Activated CD4-positive, CD25-positive, alpha-beta regulatory T cell (primary cell): Measurements from ENCODE around the gene UVRAG.
"Not testable (repeated sequence)": the region's sequence is repeated elsewhere in the genome, so short reads cannot be mapped to it uniquely, and the experiment has no call there.

Source experiments
- DNase-seq, 4 experiments: peaks; one replicate each; lab custom pipeline; 2025; lab: John Stamatoyannopoulos, UW

Gene UVRAG

DNA sequence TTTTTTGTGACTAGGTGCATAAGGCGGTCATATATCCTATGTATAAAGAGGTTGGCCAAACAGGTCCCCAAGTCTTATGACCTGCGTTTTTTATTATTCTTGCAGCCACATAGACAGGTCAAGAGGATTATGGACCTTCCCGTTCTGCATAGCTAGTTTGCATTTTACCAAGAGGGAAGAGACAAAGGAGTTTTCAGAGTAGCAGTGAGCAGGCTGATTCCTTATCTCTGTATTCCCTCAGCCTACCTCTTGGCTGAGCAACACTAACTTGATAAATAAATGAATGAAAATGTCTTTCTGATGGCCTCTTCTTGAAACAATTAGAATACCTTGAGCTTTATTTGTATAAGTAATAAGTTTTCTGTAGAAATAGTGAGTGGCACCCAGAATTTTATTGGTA lies 210.8 kb downstream of the UVRAG start:
- DNase-seq: no peak

DNA sequence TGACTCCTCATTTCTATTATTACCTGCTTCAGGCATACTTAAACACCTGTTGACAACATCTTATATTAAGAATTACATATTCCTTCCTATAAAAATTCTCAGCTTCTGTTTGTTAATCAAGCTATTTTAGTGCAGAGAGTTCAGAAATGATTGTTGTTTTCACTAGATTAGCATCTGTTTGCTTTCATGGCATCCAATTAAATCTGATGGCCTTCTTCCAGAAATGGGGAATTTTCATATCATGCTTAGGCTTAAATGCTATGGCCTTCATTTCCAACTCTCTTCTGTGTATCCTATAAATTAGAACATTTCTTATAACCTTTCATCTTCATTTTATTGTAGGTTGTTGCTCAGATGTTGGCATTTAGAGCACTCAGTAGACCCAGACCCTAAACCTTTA lies 211.3 kb downstream of the UVRAG start:
- no peak for DNase-seq

DNA sequence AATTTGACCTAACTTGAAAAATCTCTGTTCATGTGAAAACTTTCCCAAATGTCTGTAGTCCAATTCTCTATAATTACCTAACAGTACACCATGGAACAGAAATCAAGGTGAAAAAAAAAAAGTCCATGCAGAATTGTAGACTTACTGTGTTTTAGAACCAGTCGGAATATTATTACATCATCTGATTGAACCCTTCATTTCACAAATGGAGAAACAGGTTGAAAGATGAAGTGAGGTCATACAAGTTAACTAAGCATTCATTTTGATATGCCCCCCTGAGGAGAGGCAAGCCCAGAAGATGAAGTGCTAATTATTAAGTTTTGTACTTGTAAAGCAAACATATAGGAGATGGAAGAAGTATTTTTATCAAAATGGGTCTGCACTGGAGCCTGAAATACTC lies 211.9 kb downstream of the UVRAG start:
- no peak for DNase-seq

DNA sequence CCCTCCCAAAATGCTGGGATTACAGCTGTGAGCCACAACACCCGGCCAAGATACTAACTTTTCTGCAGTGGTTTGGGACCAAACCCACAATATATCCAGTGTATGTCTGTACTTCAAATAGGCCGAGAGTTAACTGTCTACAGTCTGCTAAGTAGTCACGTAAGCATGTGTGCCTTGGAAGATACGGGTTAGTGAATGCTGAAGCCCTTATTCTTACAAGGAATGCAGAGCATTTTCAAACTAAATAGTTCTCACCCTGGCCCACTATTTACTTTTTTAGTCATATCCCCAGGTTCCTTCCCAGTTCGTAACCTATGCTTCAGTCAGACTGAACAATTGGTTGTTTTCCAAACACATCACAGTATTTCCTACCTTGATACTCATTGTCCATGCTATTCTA lies 215.3 kb downstream of the UVRAG start:
- no peak for DNase-seq

DNA sequence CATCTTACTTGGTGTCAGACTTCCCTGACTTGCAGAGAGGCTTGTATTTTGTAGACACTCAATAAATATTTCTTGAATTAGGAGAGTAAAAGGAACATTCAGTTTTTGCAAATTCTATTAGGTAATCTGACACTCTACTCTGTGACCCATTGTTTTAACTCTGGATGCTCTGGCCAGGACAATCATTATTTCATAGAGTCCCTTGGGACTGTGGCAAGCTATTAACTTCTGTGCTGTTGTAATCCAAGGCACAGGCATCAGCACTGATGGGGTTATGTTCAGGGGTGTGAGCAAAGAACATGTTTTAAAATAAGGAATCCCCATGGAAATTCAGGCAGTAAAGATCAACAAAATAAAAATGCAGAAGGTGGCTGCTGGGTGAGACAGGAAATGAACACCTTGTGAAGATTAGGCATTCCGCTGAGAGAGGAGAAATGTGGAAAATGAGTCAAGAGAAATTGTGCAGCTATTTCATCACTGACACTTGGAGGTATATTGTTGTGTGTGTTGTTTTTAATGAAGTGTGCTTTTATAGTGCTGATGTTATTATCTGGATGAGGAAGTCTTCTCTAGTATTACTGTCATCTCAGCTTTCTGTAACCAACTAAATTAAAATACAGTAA lies 216.1 kb downstream of the UVRAG start:
- DNase-seq: no peak

DNA sequence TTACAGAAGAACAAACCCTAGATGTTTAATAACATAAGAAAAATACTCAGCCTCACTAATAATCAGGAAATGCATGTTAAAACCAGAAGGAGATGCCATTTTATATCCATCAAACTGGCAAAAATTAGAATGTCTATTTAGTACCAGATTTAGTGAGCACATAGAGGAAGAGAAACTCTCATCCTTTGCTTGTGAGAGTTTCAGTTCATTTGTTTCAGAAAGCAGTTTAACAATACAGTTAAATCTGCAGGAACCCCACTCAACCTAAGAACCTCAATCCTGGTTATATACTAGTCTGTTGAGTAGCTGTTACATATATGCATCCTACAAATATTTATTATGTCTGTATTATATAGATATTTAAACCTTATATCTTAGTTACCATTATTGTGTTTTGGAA lies 218.7 kb downstream of the UVRAG start:
- DNase-seq: no peak

DNA sequence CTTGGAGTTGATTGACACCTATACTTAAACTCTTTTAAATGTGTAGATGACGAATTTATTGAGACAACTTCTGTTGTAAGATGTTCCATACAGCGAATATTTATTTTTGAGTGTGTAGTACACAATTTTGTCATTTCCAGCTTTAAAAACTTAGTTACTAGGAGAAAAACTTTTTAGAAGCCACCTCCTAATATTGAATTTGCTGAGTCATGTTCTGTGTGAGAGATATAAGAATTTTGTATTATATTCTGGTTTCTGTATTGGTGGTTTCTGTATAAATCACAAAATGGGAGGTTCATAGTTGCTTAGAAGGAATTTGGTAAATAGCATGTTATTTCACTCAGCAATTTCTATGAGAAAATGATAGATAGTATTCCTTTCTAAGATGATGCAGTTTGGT lies 220.0 kb downstream of the UVRAG start:
- DNase-seq: no peak

DNA sequence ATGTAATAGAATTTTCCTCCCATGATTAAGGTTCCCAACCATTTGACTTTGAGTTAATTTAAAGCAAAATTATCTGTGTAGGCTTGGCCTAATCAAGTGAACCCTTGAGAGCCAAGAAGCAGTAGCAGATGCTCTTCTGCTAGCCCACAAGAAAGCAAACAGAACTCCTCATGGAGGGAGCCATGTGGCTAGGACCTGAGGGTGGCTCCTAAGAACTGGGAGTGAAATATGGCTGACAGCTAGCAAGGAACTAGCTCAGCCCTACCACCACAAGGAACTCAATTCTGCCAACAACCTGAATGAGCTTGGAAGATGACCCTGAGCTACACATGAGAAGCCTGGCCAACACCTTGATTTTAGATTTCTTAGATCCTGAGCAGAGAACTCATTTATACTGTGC lies 223.6 kb downstream of the UVRAG start:
- DNase-seq: no peak

DNA sequence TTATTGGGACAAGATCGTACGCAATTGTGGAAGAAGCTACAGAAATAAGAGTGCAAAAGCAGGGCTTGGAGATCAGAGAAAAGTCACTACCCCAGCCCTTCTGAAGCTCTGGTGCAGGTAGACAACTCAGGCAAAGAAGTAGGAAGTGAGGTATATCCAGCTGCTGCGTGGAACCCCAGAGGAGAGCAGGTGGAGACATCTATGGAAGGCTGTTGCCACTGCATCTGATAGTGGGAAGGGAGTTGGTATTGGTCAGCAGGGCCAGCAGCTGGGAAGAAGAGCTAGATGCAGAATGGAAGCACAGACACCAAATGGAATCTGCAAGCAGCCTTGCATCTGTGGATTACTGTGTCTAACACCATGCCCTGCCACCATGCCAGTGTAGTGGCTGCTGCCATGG lies 226.2 kb downstream of the UVRAG start:
- DNase-seq: no peak

DNA sequence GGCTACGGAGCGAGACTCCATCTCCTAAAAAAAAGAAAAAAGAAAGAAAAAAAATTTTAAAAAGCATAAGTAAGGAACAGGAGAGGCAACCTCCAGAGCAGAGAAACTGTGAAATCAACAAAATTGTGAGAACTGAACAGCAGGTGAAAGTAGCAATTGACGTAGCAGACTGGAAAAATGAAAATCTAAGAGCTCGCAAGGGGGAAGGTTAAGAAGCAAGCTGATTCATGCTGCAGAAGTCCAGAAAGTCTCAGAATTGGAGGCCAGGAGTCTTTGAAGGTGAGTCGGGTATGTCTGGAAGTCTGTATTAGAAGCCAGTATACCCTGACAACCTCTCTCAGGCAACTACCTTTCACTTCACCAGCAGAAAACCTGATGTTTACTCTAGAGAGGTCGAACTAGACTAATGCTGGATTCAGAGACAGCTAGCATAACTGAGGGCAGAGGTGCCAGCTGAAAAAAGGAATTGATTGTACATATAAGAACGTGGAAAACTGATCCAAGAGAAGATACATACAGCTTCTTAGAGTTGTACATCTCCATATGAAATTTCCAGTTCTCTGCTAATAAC lies 229.8 kb downstream of the UVRAG start:
- no peak for DNase-seq

DNA sequence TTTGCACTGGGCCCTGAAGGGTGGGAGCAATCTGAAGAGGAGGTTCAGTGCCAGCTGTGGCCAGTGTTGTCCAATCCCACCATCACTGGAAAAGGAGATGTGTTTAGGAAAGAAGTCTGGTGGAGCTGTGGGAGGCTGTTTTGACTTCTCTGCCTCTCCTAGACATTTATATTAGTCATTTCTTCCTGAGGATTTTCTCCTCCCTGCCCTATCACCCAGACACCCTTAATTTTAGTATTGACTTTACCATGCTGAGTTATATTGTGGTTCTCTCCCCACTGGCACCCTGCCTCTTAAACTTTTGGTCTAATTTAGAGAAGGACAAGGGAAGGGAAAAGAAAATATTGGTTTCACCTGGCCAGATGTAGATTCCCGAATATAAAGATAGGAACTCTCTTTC lies 232.2 kb downstream of the UVRAG start:
- no peak for DNase-seq

DNA sequence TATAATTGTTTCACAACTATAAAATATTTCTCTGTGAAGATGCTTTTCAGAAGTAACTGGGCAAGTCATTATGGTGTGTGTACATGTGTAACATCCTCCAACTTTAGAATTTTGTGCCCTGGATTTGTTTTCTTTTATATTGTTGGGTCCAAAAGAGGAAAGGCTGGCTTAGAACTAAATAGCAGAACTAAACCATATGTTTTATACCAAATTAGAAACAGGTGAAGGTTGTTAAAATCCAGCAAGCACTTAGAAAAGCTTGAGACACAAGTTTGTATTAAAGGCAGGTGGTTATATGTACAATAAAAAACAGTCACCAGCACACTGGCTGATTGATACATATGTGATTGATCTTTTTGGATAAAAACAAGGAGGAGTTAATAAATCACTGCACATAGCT lies 232.8 kb downstream of the UVRAG start:
- no peak for DNase-seq

DNA sequence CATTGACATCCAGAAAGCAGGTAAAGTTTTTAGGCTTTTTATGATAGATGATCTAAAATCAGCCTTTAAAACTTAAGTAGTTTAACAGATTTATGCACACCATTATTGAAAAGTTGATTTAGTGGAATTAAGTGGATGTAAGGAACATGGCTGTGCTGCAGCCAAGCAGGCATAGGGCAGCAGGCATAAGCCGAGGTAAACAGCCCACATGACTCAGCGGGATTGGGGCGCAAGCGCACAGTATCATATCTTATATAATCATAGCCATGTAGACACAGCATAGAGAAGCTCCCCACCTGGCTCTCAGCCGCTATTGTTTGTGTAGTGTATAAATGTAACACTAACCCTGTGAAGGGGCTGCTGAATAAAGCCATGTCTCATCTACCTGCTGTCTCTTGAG lies 233.8 kb downstream of the UVRAG start:
- no peak for DNase-seq

DNA sequence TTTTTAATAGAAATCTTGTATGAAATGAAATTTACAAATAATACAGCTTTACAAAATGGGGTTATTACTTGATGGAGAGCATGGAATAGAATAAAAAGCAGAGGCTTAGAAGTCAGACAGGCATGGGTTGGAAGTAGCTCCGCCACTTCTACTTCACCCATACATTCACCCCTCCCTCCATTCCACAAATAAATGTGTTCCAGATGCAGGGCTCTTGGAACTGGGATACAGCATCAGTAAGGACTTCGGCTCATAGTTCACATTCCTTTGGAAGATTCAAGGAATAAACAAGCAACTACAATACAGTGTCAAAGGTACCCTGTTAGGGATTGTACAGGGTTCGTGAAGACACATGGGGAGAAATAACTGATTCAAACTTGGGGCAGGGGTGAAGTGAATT lies 234.5 kb downstream of the UVRAG start:
- DNase-seq: no peak

DNA sequence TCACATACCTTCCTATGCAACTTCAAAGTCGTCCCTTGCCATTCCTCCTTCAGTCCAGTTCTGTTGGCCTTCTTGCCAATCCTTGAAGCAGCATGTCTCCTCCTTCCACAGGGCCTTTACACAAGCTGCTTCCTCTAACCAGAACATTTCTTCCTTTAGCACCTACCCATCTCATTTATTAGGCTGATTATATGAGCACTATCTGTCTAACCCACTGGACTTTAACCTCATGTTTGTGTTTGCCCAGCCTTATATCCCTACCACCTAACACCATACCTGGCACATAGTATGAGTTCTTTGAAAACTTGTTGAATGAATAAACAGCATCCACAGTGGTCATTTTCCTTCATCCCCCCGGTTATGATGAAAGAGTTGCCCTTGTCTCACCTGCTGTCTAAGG lies 236.9 kb downstream of the UVRAG start:
- no peak for DNase-seq

DNA sequence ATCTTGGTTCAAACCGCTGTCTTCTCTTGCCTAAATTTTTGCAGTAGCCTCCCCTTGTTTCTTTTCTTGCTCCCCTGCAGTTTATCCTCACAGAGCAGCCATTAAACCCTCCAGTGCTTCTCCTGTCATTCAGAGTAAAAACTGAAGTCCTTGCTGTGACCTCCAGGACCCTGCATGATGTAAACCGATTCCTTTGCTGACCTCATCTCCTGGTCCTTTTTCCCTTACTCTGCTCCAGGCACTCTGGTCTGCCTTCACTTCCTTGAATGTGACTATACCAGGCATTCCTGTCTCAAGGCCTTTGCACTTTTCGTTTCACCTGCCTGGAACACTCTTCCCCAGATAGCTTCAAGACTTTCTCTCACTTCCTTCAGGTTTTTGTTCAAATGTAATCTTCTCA lies 239.3 kb downstream of the UVRAG start:
- DNase-seq: no peak

DNA sequence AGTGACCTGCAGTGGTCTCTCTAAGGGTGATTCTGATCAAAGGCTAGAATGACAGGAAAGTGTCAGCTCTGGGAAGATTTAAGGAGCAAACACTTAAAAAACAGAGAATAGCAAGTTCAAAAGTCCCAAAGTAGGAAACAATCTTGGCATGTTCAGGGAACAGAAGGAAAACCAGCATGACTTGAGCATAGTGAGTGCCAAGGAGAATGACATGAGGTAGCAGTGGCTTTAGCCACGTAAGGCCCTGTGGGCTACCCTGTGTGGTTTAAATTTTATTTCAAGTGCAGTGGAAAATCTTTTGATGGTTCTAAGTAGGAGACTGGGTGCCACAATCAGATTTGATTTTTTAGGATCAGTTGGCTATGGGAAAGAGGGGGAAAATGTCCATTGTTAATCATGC lies 241.9 kb downstream of the UVRAG start:
- no peak for DNase-seq

DNA sequence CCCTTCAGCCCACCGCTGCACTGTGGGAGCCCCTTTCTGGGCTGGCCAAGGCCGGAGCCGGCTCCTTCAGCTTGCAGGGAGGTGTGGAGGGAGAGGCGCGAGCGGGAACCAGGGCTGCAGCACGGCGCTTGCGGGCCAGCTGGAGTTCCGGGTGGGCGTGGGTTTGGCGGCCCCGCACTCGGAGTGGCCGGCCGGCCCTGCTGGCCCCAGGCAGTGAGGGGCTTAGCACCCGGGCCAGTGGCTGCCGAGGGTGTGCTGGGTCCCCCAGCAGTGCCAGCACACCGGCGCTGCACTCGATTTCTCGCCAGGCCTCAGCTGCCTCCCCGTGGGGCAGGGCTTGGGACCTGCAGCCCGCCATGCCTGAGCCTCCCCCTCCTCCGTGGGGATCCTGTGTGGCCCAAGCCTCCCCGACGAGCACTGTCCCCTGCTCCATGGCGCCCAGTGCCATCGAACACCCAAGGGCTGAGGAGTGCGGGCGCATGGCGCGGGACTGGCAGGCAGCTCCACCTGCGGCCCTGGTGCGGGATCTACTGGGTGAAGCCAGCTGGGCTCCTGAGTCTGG lies 245.5 kb downstream of the UVRAG start:
- not testable (repeated sequence) for DNase-seq

DNA sequence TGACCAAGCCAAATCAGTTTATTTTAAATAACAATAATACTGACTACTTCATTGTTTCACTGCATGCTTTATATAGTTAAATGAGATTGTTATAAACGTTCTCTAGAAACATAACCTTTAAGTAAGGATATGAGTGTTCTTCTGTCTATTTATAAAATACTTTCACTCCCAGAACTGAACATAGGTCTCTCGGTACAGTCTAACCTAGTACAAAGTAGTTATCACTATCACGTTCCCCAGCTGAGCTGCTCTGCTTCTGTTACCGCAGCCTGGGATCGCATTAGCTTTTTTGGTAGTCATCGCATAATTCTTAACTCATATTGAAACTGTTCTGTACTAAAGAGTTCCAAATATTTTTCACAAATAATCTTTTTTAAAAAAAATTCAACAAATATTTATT lies 247.7 kb downstream of the UVRAG start:
- no peak for DNase-seq

DNA sequence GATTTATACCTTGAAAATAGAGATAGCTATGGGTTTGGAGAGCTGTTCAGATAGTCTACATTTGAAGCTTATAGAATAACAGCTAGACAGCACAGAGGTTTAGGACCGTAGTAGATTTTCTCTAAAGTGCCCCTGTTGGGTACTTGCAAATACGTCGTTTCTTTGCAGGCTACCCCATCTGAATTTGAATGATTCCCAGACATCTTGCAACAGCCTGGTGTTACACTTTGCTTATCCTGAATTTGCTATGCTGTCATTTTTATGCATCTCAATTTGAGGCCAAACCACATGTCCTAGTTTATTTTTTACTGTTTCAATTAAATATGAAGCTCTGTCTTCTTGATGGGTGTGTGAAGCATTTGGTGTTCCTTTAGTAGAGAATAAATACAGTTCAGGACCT lies 249.2 kb downstream of the UVRAG start:
- no peak for DNase-seq

DNA sequence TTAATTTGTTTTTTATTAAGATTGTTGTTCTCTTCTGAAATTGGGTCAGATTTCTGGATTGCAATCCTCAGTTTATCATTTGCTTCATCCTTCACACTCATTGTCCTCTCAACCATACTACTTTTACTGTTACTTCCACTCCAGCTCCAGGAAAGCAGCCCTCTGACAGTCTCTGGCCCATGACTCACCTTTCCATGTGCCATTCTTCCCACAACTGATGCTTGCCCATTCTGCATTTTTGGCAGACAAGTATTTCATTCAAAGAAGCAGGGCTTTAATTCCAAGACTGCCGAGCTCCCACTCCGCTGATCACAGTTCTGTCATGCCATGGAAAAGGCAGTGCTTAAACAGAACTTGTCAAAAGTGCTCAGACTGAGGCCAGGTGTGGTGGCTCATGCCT lies 252.1 kb downstream of the UVRAG start:
- DNase-seq: no peak

DNA sequence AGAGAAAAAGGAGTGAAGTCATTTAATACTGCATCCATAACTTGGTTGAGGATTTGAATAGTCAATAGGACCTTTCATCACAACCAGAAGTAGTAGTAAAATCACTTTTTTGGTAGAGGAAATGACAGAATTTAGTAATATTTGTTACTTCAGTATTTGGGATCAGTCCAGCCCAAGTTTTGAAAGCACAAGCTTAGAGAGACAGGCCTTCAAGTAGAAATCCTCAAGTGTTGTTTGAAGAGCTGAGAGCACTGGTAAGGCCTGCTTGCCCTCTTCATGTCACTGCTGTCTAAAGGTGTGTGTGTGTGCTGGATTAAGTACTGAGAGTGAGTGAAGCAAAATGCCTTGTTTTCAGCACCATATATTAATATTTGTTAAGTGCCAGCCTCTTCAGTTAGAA lies 254.0 kb downstream of the UVRAG start:
- no peak for DNase-seq

DNA sequence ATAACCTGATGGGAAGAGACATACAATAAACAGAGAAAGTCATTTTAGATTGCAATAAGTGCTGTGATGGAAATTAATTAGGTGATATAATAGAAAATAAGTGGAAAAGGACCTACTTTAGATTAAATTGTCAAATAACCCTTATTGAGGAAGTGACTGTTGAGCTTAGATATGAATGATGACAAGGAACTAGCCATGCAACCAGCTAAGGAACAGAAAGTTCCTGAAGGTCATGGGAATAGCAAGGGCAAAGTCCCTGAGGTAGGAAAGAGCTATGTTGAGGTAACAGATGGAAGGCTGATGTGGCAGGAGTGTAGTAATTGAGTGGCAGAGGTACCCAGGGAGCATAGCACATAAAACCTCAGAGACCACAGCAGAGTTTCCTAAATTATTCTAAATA lies 256.1 kb downstream of the UVRAG start:
- DNase-seq: no peak

DNA sequence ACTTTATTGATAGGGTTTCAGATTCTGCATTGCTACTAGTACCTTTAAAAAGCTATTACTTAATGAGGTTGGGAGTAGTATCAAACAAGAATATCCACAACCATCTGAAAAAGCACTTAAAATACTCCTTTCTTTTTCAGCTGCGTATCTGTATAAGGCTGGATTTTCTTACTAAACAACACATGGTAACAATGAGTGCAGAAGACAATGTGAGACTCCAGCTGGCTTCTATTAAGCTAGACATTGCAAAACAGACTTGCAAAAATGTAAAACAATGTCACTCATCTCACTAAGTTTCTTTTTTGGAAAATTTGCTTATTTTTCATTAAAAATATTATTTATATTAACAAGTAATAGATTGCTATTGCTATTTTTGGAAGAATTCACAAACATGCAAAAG lies 258.7 kb downstream of the UVRAG start:
- no peak for DNase-seq
